H9 (cell line): ENCODE results near the gene GMEB1. TPM values are rescaled to one million over a fixed set of nuclear protein-coding genes. Genes with fewer than 3 reads are reported as not detected.

Experiments used
- DNase-seq: peaks from one replicate; pipeline ENCODE4 v3.0.0-alpha.2; 2017
- H2AFZ ChIP-seq: one replicate; pipeline ENCODE4 v1.6.1; 2013; ENCODE audit warnings: mild to moderate bottlenecking, low read length, control low read depth, moderate library complexity
- H2AK5ac ChIP-seq: 2 replicates; pipeline ENCODE4 v1.6.1; 2013; ENCODE audit warnings: low read length, control low read depth, mixed read lengths; ENCODE audit not compliant: insufficient read length
- H2BK120ac ChIP-seq: one replicate; pipeline ENCODE4 v1.6.1; 2013; ENCODE audit warnings: low read depth, mild to moderate bottlenecking, low read length, control low read depth, inconsistent platforms; ENCODE audit not compliant: poor library complexity, severe bottlenecking
- H2BK12ac ChIP-seq: 2 replicates; pipeline ENCODE4 v1.6.1; 2013; ENCODE audit warnings: low read length, control low read depth, mixed read lengths, low read depth; ENCODE audit not compliant: insufficient read length
- H2BK15ac ChIP-seq: 2 replicates; pipeline ENCODE4 v1.6.1; 2013; ENCODE audit warnings: low read depth, low read length, control low read depth
- H2BK20ac ChIP-seq: one replicate; pipeline ENCODE4 v1.6.1; 2013; ENCODE audit warnings: low read depth, mild to moderate bottlenecking, low read length, control low read depth, inconsistent platforms; ENCODE audit not compliant: poor library complexity, severe bottlenecking
- H2BK5ac ChIP-seq: 2 replicates; pipeline ENCODE4 v1.6.1; 2013; ENCODE audit warnings: low read length, control low read depth, mixed read lengths; ENCODE audit not compliant: insufficient read length
- H3K14ac ChIP-seq: 2 replicates; pipeline ENCODE4 v1.6.1; 2013; ENCODE audit warnings: low read length, control low read depth; ENCODE audit not compliant: insufficient read depth
- H3K18ac ChIP-seq: 2 replicates; pipeline ENCODE4 v1.6.1; 2013; ENCODE audit warnings: low read depth, mild to moderate bottlenecking, mixed read lengths, low read length, control low read depth; ENCODE audit not compliant: insufficient read length
- H3K23ac ChIP-seq: 2 replicates; pipeline ENCODE4 v1.6.1; 2013; ENCODE audit warnings: low read length, control low read depth, mixed read lengths, low read depth; ENCODE audit not compliant: insufficient read length
- H3K23me2 ChIP-seq: 2 replicates; pipeline ENCODE4 v1.6.1; 2013; ENCODE audit warnings: low read depth, mild to moderate bottlenecking, mixed read lengths, low read length, control low read depth; ENCODE audit not compliant: insufficient read length, poor library complexity, severe bottlenecking
- H3K27ac ChIP-seq: 2 replicates; pipeline ENCODE4 v1.5.1; 2013; ENCODE audit warnings: low read length, control low read depth, mixed read lengths, low read depth; ENCODE audit not compliant: insufficient read length
- H3K27me3 ChIP-seq: 2 replicates; pipeline ENCODE4 v1.6.1; 2013; ENCODE audit warnings: low read length, control low read depth, inconsistent platforms; ENCODE audit not compliant: insufficient read depth
- H3K4ac ChIP-seq: 2 replicates; pipeline ENCODE4 v1.6.1; 2013; ENCODE audit warnings: low read depth, mild to moderate bottlenecking, control low read depth, inconsistent platforms, low read length, moderate library complexity
- H3K4me1 ChIP-seq: 2 replicates; pipeline ENCODE4 v1.6.1; 2013; ENCODE audit warnings: low read length, control low read depth, inconsistent platforms; ENCODE audit not compliant: insufficient read depth
- H3K4me2 ChIP-seq: 2 replicates; pipeline ENCODE4 v1.6.1; 2013; ENCODE audit warnings: low read length, control low read depth, mixed read lengths; ENCODE audit not compliant: insufficient read length, insufficient read depth
- H3K56ac ChIP-seq: 2 replicates; pipeline ENCODE4 v1.6.1; 2013; ENCODE audit warnings: low read depth, mild to moderate bottlenecking, mixed read lengths, low read length, control low read depth; ENCODE audit not compliant: insufficient read length
- H3K79me1 ChIP-seq: 2 replicates; pipeline ENCODE4 v1.6.1; 2013; ENCODE audit warnings: low read depth, mild to moderate bottlenecking, moderate library complexity, low read length, control low read depth, inconsistent platforms; ENCODE audit not compliant: insufficient read depth, poor library complexity, severe bottlenecking
- H3K79me2 ChIP-seq: 2 replicates; pipeline ENCODE4 v1.6.1; 2013; ENCODE audit warnings: low read length, control low read depth, inconsistent platforms; ENCODE audit not compliant: insufficient read depth
- H3K9ac ChIP-seq: 2 replicates; pipeline ENCODE4 v1.6.1; 2013; ENCODE audit warnings: low read length, control low read depth, mixed read lengths; ENCODE audit not compliant: insufficient read length; ENCODE audit errors: extremely low read depth
- H3K9me3 ChIP-seq: one replicate; pipeline ENCODE4 v1.6.1; 2013; ENCODE audit warnings: low read depth, low read length, inconsistent platforms; ENCODE audit not compliant: control insufficient read depth
- H3T11ph ChIP-seq: one replicate; pipeline ENCODE4 v1.6.1; 2013; ENCODE audit warnings: mild to moderate bottlenecking, low read length, control low read depth, inconsistent platforms
- H4K20me1 ChIP-seq: one replicate; pipeline ENCODE4 v1.6.1; 2013; ENCODE audit not compliant: control insufficient read depth, insufficient read length, insufficient read depth
- H4K5ac ChIP-seq: 2 replicates; pipeline ENCODE4 v1.6.1; 2013; ENCODE audit warnings: low read depth, mild to moderate bottlenecking, mixed read lengths, low read length, control low read depth; ENCODE audit not compliant: insufficient read length
- H4K8ac ChIP-seq: replicated peaks from 2 replicates; pipeline ENCODE4 v1.6.1; 2013; ENCODE audit warnings: low read length, control low read depth, mixed read lengths, low read depth; ENCODE audit not compliant: insufficient read length
- H4K91ac ChIP-seq: 2 replicates; pipeline ENCODE4 v1.6.1; 2013; ENCODE audit warnings: low read depth, mild to moderate bottlenecking, moderate library complexity, mixed read lengths, low read length, control low read depth; ENCODE audit not compliant: insufficient read length
- H3K27ac Mint-ChIP-seq, 3 experiments: 2 replicates in 2 of 3; 3 replicates in 1 of 3; pipeline ENCODE4 v1.8.0; 2020 to 2021; ENCODE audit warnings: mixed read lengths in 3 of 3, mild to moderate bottlenecking in 1 of 3, moderate library complexity in 1 of 3
- H3K27me3 Mint-ChIP-seq: 2 replicates; pipeline ENCODE4 v1.8.0; 2021; ENCODE audit warnings: low read depth, mild to moderate bottlenecking, moderate library complexity, mixed read lengths
- H3K36me3 Mint-ChIP-seq, 3 experiments: 2 replicates in 2 of 3; 3 replicates in 1 of 3; pipeline ENCODE4 v1.8.0; 2020 to 2021; ENCODE audit warnings: low read depth in 3 of 3, mixed read lengths in 3 of 3; ENCODE audit not compliant: insufficient read depth in 1 of 3
- H3K4me1 Mint-ChIP-seq, 2 experiments: 2 replicates each; pipeline ENCODE4 v1.8.0; 2020; ENCODE audit warnings: mixed read lengths in 2 of 2
- H3K4me3 Mint-ChIP-seq, 2 experiments: 2 replicates in 1 of 2; 3 replicates in 1 of 2; pipeline ENCODE4 v1.8.0; 2020 to 2021; ENCODE audit warnings: mild to moderate bottlenecking in 2 of 2, mixed read lengths in 2 of 2, moderate library complexity in 1 of 2
- H3K9me3 Mint-ChIP-seq, 2 experiments: 2 replicates in 1 of 2; 3 replicates in 1 of 2; pipeline ENCODE4 v1.8.0; 2020; ENCODE audit warnings: mild to moderate bottlenecking in 2 of 2, mixed read lengths in 2 of 2, moderate library complexity in 1 of 2
- CTCF ChIP-seq: fragments of 200-600 bp; sonication (generic); conservative IDR thresholded peaks from 3 replicates; pipeline ENCODE4 v1.8.0; 2021; ENCODE audit warnings: antibody characterized with exemption, mild to moderate bottlenecking
- WGBS: extraction: QIAGEN DNeasy Blood & Tissue Kit; methylation state at CpG from one replicate; pipeline ENCODE4 v1.1.7; 2013; ENCODE audit warnings: missing lambda C conversion rate, low lambda C conversion rate, mixed read lengths; ENCODE audit not compliant: insufficient read length; ENCODE audit errors: extremely low coverage; 5-methylcytosine and 5-hydroxymethylcytosine counted together
- total RNA-seq: library from RNA; stranded (reverse); gene quantifications from 2 replicates; pipeline ENCODE4 v1.2.1, GENCODE V29; 2021

GMEB1 gene
- total RNA-seq, 1 experiment from 2014 or later: 17.0 TPM

DNA sequence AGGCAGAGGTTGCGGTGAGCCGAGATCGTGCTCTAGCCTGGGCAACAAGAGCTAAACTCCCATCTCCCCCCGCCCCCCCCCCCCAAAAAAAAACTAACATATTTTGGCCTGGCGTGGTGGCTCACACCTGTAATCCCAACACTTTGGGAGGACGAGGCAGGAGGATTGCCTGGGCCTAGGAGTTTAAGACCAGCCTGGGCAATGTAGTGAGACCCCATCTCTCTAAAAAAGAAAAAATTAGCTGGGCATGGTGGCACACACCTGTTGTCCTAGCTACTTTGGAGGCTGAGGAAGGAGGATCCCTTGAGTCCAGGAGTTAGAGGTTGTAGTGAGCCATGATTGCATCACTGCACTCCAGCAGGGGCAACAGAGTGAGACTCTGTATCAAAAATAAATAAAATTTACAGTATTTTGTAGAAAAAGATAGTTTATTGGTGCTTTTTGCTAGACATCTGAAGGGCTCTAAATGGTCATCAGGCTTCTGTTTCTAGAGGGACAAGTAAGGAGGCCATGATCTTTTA is 77.1 kb downstream of the GMEB1 start:
- no CpG with 5 or more reads among the region's 6 CpGs for WGBS
- no peak overlapping the region for H2BK15ac ChIP-seq
- H3K23me2 ChIP-seq: no peaks in the 10 kb centered on the region
- H3K79me2 ChIP-seq: peaks cover 83% of the 10 kb centered on the region
- H3K79me1 ChIP-seq: no peaks in the 10 kb centered on the region
- Mint-ChIP-seq H3K27me3 (no peaks in the 10 kb centered on the region), H3K36me3 (peaks cover 58 to 90% (median 78%) of the 10 kb centered on the region in 3 experiments), H3K4me3 (0 out of 5 replicates have a peak overlapping the region, but pooled peaks of 1 of the 2 experiments have one; percentile 10), H3K4me1 (peaks cover 53 to 54% of the 10 kb centered on the region in 2 experiments), H3K9me3 (no peaks in the 10 kb centered on the region), H3K27ac (no peak overlapping the region)
- H2AK5ac ChIP-seq: no peak overlapping the region
- H2AFZ ChIP-seq: no peak overlapping the region
- H2BK12ac ChIP-seq: no peak overlapping the region
- no peak for DNase-seq
- no peaks in the 10 kb centered on the region for H4K20me1 ChIP-seq
- no peak overlapping the region for H3T11ph ChIP-seq
- H3K4ac ChIP-seq: no peak overlapping the region
- no peak overlapping the region for H4K5ac ChIP-seq
- no peak overlapping the region for H4K91ac ChIP-seq
- no peak overlapping the region for H3K56ac ChIP-seq
- no peaks in the 10 kb centered on the region for H3K27me3 ChIP-seq
- H2BK120ac ChIP-seq: no peak overlapping the region
- H2BK5ac ChIP-seq: no peak overlapping the region
- H3K4me1 ChIP-seq: 0 out of 2 replicates have a peak, but pooled peaks cover 3% of the 10 kb centered on the region
- no peak overlapping the region for H3K9ac ChIP-seq
- no peaks in the 10 kb centered on the region for H3K9me3 ChIP-seq
- H3K23ac ChIP-seq: no peak overlapping the region
- H2BK20ac ChIP-seq: no peak overlapping the region
- H3K14ac ChIP-seq: no peak overlapping the region
- H3K18ac ChIP-seq: no peak overlapping the region
- no peak for TF ChIP-seq CTCF
- no peak overlapping the region for H3K27ac ChIP-seq
- H4K8ac ChIP-seq: no peak overlapping the region
- H3K4me2 ChIP-seq: no peak overlapping the region
